Activated T-cell treated with anti-CD3 and anti-CD28 coated beads, Interleukin-2, amount 50 U/mL, for 72 hours (primary cell): ENCODE data around the gene TBX4. TPM values are rescaled to one million over a fixed set of nuclear protein-coding genes. Genes with fewer than 3 reads are reported as not detected.
A peak's percentile ranks its signal among the peaks of the same experiment; 100 is the strongest.
"Not testable (repeated sequence)": the region's sequence is repeated elsewhere in the genome, so short reads cannot be mapped to it uniquely, and the experiment has no call there.

ENCODE experiments used
- ATAC-seq, 2 donors: fragments of 150-1000 bp; cut with Tn5 transposase; replicated peaks in 1 of 2; 2 replicates each; pipeline ENCODE4 v1.10.0; 2021; ENCODE audit warnings: moderate library complexity in 2 of 2, mild to moderate bottlenecking in 1 of 2
- DNase-seq, 2 donors: peaks; one replicate each; pipeline ENCODE4 v3.0.0; 2021 to 2022; ENCODE audit warnings: mixed read lengths in 1 of 2
- H3K27ac Mint-ChIP-seq: one replicate; pipeline ENCODE4 v1.8.0; 2022; ENCODE audit warnings: mild to moderate bottlenecking, moderate library complexity, mixed read lengths
- H3K27me3 Mint-ChIP-seq: one replicate; pipeline ENCODE4 v1.8.0; 2022; ENCODE audit warnings: low read depth, mixed read lengths
- H3K36me3 Mint-ChIP-seq, 2 donors: one replicate each; pipeline ENCODE4 v1.8.0; 2022; ENCODE audit warnings: mixed read lengths in 2 of 2, mild to moderate bottlenecking in 1 of 2; ENCODE audit not compliant: insufficient read depth in 2 of 2
- H3K4me1 Mint-ChIP-seq: one replicate; pipeline ENCODE4 v1.8.0; 2022; ENCODE audit warnings: low read depth, mixed read lengths
- H3K4me3 Mint-ChIP-seq, 2 donors: one replicate each; pipeline ENCODE4 v1.8.0; 2022; ENCODE audit warnings: mild to moderate bottlenecking in 2 of 2, mixed read lengths in 2 of 2, moderate library complexity in 2 of 2
- H3K9me3 Mint-ChIP-seq, 2 donors: one replicate each; pipeline ENCODE4 v1.8.0; 2022; ENCODE audit warnings: mixed read lengths in 2 of 2
- total RNA-seq, 2 donors: library from RNA; stranded (reverse); gene quantifications; one replicate each; pipeline ENCODE4 v1.2.3, GENCODE V29; 2022

TBX4 gene
- total RNA-seq, 2 donors from 2014 or later = not detected

DNA sequence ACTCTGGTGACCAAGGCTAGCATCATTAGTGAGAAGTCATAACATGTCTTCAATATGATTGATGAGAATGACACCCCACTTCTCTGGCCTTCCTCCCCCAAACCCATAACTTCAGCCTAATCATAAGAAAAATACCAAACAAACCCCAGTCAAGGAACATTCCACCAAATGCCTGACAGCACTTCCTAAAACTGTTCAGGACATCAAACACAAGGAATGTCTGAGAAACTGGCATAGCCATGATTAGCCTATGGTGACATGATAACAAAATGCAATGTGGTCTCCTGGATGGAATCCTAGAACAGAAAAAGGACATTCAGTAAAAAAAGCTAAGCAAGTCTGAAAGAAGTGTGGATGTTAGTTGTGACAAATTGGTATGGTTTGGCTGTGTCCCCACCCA is 24.7 kb upstream of the TBX4 start:
- no peaks in the 10 kb centered on the region for H3K36me3 Mint-ChIP-seq
- no peak overlapping the region for H3K4me3 Mint-ChIP-seq
- no peak for ATAC-seq
- H3K4me1 Mint-ChIP-seq = no peaks in the 10 kb centered on the region
- H3K9me3 Mint-ChIP-seq = peaks cover 2% of the 10 kb centered on the region in 2 donors
- peaks cover 31% of the 10 kb centered on the region for H3K27me3 Mint-ChIP-seq
- no peak for DNase-seq
- no peak overlapping the region for H3K27ac Mint-ChIP-seq

DNA sequence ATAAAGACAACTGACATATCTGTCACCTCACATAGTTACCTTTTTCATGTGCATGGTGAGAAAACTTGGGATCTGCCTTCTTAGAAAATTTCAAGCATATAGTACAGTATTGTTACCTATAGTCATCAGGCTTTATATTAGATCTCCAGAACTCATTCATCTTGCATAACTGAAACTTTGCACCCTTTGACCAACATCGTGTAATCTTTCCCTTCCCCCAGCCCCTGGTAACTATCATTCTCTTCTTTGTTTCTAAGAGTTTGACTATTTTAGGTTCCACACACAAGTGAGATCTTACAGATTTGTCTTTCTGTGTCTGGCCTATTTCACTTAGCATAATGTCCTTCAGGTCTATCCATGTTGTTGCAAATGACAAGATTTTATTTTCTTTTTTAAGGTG is 22.9 kb upstream of the TBX4 start:
- Mint-ChIP-seq H3K9me3 (peaks cover 2% of the 10 kb centered on the region in 2 donors), H3K27ac (no peak overlapping the region), H3K36me3 (no peaks in the 10 kb centered on the region), H3K27me3 (peaks cover 26% of the 10 kb centered on the region), H3K4me3 (no peak overlapping the region), H3K4me1 (no peaks in the 10 kb centered on the region)
- ATAC-seq (no peak), DNase-seq (no peak)

DNA sequence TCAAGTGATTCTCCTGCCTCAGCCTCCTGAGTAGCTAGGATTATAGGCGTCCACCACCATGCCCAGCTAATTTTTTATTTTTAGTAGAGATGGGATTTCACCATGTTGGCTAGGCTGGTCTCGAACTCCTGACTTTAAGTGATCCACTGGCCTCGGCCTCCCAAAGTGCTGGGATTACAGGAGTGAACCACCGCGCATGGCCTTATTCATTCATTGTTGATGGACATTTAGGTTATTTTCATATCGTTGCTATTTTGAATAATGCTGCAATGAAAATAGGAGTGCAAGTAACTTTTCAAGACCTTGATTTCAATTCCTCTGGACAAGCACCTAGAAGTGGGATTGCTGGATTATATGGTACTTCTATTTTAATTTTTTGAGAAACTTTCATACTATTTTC is 22.4 kb upstream of the TBX4 start:
- peaks cover 32% of the 10 kb centered on the region for H3K27me3 Mint-ChIP-seq
- not testable (repeated sequence) for H3K36me3 Mint-ChIP-seq, ATAC-seq, H3K4me1 Mint-ChIP-seq, H3K9me3 Mint-ChIP-seq, H3K4me3 Mint-ChIP-seq, DNase-seq, H3K27ac Mint-ChIP-seq

DNA sequence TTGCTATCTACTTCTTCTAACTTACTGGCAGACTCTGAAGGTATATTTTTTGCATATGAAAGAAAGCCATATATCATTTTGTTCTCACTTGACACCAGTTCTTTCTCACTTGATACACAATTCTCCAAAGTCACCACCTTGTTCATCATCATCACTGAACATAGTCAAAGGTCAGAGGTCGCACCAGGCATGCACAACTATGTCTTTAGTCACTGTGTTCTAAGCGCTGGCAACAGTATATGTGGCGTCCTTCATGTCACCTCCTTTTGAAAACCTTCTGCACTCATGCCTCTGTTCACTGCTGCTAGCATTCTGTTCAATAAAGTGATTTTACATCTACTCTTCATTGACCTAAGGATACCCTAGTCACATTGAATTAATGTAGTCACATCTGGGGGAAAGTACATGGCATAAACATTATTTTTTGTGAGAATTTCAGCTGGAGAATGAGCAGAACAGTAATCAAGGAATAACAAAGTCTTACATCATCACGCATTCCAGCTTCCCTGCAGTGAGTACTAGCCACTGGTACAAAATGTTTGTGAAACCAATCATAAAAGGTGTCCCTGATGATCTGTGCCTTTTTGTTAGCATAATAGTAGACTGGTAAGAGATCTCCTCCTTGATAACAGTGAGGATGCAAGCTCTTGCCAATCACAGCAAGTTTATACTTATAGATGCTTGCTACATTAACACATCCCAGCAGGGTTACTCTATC is 20.5 kb upstream of the TBX4 start:
- Mint-ChIP-seq H3K27me3 (peaks cover 29% of the 10 kb centered on the region), H3K27ac (no peak overlapping the region), H3K36me3 (no peaks in the 10 kb centered on the region), H3K4me1 (no peaks in the 10 kb centered on the region), H3K4me3 (no peak overlapping the region), H3K9me3 (peaks cover 2 to 4% of the 10 kb centered on the region in 2 donors)
- ATAC-seq (no peak), DNase-seq (no peak)

DNA sequence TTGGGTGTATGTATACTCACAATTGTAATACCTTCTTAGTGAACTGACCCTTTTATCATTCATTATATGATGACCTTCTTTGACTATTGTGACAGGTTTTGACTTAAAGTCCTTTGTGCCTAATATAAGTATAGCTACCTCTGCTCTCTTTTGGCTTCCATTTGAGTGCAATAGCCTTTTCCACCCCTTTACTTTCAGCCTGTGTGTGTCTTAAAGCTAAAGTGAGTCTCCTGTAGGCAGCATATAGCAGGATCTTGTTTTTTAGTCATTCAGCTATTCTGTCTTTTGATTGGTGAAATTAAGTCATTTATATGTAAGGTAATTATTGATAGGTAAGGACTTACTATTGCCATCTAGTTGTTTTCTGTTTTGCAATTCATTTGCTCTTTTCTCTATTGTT is 15.9 kb upstream of the TBX4 start:
- H3K4me3 Mint-ChIP-seq = no peak overlapping the region
- H3K27ac Mint-ChIP-seq = no peak overlapping the region
- DNase-seq (no peak), ATAC-seq (no peak)
- peaks cover 11 to 16% of the 10 kb centered on the region in 2 donors for H3K36me3 Mint-ChIP-seq
- H3K4me1 Mint-ChIP-seq = peaks cover 16% of the 10 kb centered on the region
- peaks cover 52% of the 10 kb centered on the region for H3K27me3 Mint-ChIP-seq
- H3K9me3 Mint-ChIP-seq = peaks cover 5 to 9% of the 10 kb centered on the region in 2 donors

DNA sequence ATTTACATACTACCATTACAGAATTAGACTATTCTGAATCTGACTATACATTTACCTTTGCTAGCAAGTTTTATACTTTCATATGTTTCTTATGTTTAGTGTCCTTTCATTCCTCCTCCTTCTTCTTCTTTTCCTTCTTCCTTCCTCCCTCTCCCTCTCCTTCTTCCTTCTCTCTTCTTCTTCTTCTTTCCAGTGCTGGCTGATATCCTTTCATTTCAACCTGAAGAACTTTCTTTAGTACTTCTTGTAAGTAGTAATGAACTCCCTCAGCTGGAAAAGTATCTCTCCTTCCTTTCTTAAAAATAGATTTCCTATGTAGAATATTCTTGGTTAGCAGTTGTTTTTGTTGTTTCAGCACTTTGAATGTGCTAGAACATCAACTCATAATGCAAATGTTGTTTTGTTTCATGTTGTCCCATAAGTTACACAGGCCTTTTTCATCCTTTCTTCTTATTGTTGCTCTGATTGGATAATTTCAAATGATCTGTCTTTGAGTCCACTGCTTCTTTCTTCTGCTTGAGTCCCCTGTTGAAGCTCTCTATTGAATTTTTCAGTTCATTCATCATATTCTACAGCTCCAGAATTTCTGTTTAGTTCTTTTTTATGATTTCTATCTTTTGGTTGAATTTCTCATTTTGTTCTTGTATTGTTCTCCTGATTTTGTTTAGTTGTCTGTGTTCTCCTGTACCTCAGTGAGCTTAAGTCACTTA is 15.1 kb upstream of the TBX4 start:
- peaks cover 5 to 9% of the 10 kb centered on the region in 2 donors for H3K9me3 Mint-ChIP-seq
- no peak overlapping the region for H3K4me3 Mint-ChIP-seq
- peaks cover 11 to 16% of the 10 kb centered on the region in 2 donors for H3K36me3 Mint-ChIP-seq
- DNase-seq (no peak), ATAC-seq (no peak)
- H3K27me3 Mint-ChIP-seq = peaks cover 61% of the 10 kb centered on the region
- peaks cover 19% of the 10 kb centered on the region for H3K4me1 Mint-ChIP-seq
- H3K27ac Mint-ChIP-seq = peak overlapping the region; percentile 33

DNA sequence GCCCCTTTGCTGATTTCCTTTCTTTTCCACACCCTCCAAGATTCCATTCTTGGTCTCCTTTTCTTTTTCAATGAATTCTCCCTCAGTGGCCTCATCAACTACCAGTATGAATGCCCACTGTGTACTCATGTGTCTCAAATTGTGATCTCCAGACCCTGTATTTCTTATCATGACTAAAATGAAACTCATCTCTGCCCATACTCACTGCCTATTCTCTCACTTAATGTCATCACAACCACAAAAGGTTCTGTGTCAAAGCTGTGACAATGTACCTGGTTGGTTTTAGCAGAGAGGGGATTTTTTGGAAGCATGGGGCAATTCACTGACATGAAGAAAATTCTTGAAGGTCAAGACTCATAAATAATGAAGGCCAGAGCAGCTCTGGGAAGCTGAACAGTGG is 11.5 kb upstream of the TBX4 start:
- DNase-seq = no peak
- Mint-ChIP-seq H3K27ac (no peak overlapping the region), H3K9me3 (peaks cover 5 to 7% of the 10 kb centered on the region in 2 donors), H3K4me3 (peak overlapping the region in 1 of 2 donors; percentile 0), H3K4me1 (peaks cover 19% of the 10 kb centered on the region), H3K27me3 (peaks cover 72% of the 10 kb centered on the region), H3K36me3 (peaks cover 11 to 16% of the 10 kb centered on the region in 2 donors)
- peak; percentile 95 to 98 for ATAC-seq

DNA sequence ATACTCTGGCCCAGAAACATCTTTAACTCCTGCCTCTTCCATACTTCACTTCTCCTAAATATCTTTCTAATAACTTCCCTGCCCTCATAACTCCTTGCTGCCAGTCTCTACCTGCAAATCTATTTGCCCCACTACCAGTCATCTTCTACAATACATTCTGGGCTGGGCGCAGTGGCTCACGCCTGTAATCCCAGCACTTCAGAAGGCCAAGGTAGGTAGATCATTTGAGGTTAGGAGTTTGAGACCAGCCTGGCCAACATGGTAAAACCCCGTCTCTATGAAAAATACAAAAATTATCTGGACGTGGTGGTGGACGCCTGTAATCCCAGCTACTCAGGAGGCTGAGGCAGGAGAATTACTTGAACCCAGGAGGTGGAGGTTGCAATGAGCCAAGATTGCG is 10.7 kb upstream of the TBX4 start:
- not testable (repeated sequence) for DNase-seq, H3K27ac Mint-ChIP-seq

DNA sequence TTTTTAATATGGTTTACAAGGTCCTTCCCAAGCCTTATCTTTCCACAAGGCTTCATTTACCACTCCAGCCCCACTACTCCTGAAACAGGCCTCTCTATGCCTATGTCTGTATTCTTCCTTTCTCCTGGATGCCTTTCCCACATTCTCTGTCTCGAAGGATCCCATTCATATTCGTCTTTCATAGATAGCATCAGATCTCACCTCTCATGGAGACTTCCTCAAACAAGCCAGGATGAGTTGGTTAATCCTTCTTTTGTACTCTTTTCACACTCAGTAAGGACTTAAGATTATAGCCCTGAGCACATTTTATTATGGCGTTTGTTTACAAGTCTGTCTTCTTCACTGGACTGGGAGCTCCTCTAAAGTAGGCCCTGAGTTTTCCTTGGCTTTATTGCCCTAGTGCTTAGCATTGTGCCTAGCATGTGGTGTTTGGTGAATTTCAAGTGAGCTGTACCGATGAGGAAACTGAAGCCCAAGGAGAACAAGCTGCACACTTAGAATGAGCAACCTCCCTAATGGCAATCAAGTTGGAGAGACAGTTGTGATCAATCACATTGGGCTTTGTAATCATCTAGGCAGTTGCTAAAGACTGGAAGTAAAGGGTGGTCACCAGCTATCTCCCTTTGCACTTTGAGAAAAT is 10.0 kb upstream of the TBX4 start:
- DNase-seq (no peak), ATAC-seq (no peak)
- H3K4me3 Mint-ChIP-seq = no peak overlapping the region
- no peak overlapping the region for H3K27ac Mint-ChIP-seq
- peaks cover 77% of the 10 kb centered on the region for H3K27me3 Mint-ChIP-seq
- peaks cover 8 to 12% of the 10 kb centered on the region in 2 donors for H3K36me3 Mint-ChIP-seq
- peaks cover 19% of the 10 kb centered on the region for H3K4me1 Mint-ChIP-seq
- peaks cover 2 to 3% of the 10 kb centered on the region in 2 donors for H3K9me3 Mint-ChIP-seq

More for the DNA sequence above, 10.7 kb upstream of the TBX4 start:
- H3K36me3 Mint-ChIP-seq = peaks cover 11 to 16% of the 10 kb centered on the region in 2 donors
- H3K9me3 Mint-ChIP-seq, ATAC-seq, H3K4me3 Mint-ChIP-seq: not testable (repeated sequence)
- peaks cover 19% of the 10 kb centered on the region for H3K4me1 Mint-ChIP-seq
- peaks cover 76% of the 10 kb centered on the region for H3K27me3 Mint-ChIP-seq

DNA sequence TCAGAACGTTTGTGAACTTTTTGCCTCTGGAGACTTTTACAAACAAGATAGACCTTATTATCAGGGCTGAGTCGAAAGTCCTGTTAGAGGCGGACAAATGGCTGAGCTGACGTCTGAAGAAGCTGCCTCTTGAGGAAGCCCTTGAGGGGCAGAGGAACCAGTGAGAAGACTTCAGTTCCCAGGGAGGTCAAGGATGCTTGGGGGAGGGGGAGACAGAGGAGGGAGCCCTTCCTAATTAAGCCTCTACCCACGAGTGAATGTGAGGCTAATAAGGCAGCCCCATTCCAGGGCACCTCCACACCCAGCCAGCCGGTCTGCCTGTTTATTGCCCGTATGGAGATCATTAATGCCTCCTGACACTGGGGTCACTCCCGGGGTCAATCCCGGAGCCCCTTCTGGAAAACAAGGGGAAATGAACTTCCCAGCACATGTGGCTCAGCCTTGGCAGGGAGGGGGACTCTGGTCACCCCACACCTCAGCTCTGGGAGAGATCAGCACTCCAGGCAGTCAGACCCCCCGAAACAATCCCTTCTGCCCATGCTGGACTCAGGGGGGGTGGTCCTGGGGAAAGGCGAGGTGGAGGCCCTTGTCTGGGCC is 9.2 kb upstream of the TBX4 start:
- Mint-ChIP-seq H3K36me3 (peaks cover 3 to 8% of the 10 kb centered on the region in 2 donors), H3K4me3 (no peak overlapping the region), H3K4me1 (peaks cover 19% of the 10 kb centered on the region), H3K27ac (no peak overlapping the region), H3K27me3 (peaks cover 73% of the 10 kb centered on the region), H3K9me3 (peaks cover 0 to 2% of the 10 kb centered on the region in 2 donors)
- no peak for DNase-seq
- no peak for ATAC-seq

DNA sequence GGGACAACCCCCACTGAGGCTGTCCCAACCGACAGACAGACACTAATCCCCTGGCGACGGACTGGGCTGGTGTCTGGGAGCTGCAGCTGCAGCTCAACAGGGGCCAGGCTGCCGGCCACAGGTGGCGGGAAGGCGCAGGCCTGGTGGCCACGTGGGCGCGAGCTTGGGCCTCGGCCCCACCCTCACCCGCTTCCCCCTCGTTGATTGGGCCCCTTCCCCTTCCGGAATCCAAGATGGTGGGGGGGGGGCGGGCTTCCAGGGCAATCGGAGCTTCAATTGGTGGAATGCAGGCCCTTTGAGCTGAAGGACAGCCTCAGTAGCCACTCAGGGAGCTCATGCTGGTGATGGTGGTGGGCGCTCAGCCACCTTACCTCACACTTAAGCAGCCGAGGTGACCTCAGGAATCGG is 8.7 kb upstream of the TBX4 start:
- ATAC-seq (no peak), DNase-seq (no peak)
- H3K9me3 Mint-ChIP-seq = peaks cover 0 to 2% of the 10 kb centered on the region in 2 donors
- peaks cover 72% of the 10 kb centered on the region for H3K27me3 Mint-ChIP-seq
- H3K4me3 Mint-ChIP-seq = no peak overlapping the region
- peaks cover 19% of the 10 kb centered on the region for H3K4me1 Mint-ChIP-seq
- no peak overlapping the region for H3K27ac Mint-ChIP-seq
- H3K36me3 Mint-ChIP-seq = peaks cover 3 to 7% of the 10 kb centered on the region in 2 donors

DNA sequence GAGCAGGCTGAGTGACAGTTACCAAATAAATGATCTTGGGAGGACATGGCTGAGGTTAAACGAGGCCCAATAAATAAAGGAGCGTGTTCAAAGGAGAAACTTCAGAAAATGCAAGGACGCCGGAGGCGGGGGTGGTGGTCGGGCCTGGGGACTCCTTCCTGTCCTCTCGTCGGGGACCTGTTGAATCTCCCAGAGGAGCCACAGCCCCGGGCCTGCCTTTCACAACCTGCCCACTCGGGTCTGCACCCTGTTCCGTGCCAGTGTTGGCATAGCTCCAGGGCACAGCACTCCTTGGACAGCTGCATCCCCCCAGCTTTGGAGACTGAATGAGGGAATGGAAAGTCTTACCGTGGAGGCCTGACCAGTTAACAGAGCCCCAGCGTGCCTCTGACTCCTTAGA is 8.1 kb upstream of the TBX4 start:
- peaks cover 70% of the 10 kb centered on the region for H3K27me3 Mint-ChIP-seq

DNA sequence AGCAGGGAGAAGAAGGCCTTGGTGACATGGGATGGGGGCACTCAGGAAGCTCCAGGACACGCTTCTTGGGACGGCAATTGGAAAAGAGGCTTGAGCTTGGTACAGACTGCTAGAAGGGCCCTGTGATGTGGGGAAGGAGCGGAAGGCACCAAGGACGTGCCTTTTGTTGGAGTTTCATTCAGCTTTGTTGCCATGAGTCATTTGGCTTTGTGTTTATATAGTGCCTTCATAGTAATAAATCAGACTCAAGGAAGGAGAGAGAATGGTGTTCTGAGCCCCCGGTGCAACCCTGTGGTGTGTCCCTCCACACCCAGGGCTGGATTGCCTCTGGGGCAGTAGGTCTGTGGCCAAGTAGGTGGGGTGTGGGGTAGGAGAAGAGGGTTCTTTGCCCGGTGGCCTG is 7.4 kb upstream of the TBX4 start:
- Mint-ChIP-seq H3K9me3 (peaks cover 0 to under 1% of the 10 kb centered on the region in 2 donors), H3K4me3 (no peak overlapping the region), H3K4me1 (peaks cover 16% of the 10 kb centered on the region), H3K27me3 (peaks cover 66% of the 10 kb centered on the region), H3K36me3 (peaks cover 1 to 5% of the 10 kb centered on the region in 2 donors), H3K27ac (no peak overlapping the region)
- DNase-seq = no peak
- ATAC-seq = no peak

More for the DNA sequence above, 8.1 kb upstream of the TBX4 start:
- Mint-ChIP-seq H3K27ac (no peak overlapping the region), H3K4me1 (peaks cover 19% of the 10 kb centered on the region), H3K36me3 (peaks cover 1 to 7% of the 10 kb centered on the region in 2 donors), H3K9me3 (peaks cover 0 to 2% of the 10 kb centered on the region in 2 donors), H3K4me3 (no peak overlapping the region)
- DNase-seq = no peak
- ATAC-seq = no peak
